OCI-LY3 (cell line): ENCODE data around the gene ASTN2.

Experiments
- CTCF ChIP-seq: fragments of 200-600, 300-600 bp; sonication (generic); IDR thresholded peaks from 2 replicates; pipeline ENCODE4 v1.5.1; 2014; ENCODE audit warnings: antibody characterized with exemption, low read length, low read depth
- EZH2phosphoT487 ChIP-seq: fragments of 200-600 bp; shearing (Covaris generic); IDR thresholded peaks from 2 replicates; pipeline ENCODE4 v1.6.1; 2018; ENCODE audit warnings: antibody characterized with exemption, mixed run types, low read depth

- TF ChIP-seq CTCF (no peak), EZH2phosphoT487 (no peak)
Measured at GRCh38 chr9:117205806-117206205, 209.1 kb downstream of the ASTN2 start.
